Measurements from ENCODE around the gene RASGRF1. TPM values are rescaled to one million over a fixed set of nuclear protein-coding genes. Genes with fewer than 3 reads are reported as not detected.

Gene RASGRF1
- polyA plus RNA-seq, 1 donor (not counting 4 experiments of a cell fraction or from before 2014, with no cell fraction given) = 0.08 TPM

GRCh38 chr15:79032656-79033055 lies 57.9 kb downstream of the RASGRF1 start:
- H3K27ac ChIP-seq (ENCODE audit: control insufficient read depth, insufficient read depth, low read length) = no peak overlapping the region
- H3K9me1 ChIP-seq (ENCODE audit: control insufficient read depth, extremely low read depth, insufficient read depth, low read length) = no peaks in the 10 kb centered on the region
- peaks cover 12% of the 10 kb centered on the region for H3K27me3 ChIP-seq (ENCODE audit: control insufficient read depth, extremely low read depth, insufficient read depth, low read length)
- no peak for TF ChIP-seq CTCF (optimal IDR thresholded peaks at IDR 0.05 in 1 of 3, IDR thresholded peaks at IDR 0.05 in 1 of 3, conservative IDR thresholded peaks at IDR 0.05 in 1 of 3; ENCODE audit: extremely low read depth in 1 of 3, insufficient read depth in 2 of 3, low read length in 3 of 3)
- TF ChIP-seq EZH2 (IDR thresholded peaks at IDR 0.05; ENCODE audit: low read length) = no peak
- no peaks in the 10 kb centered on the region for H3K36me3 ChIP-seq (ENCODE audit: control insufficient read depth in 2 of 2, extremely low read depth in 1 of 2, insufficient read depth in 2 of 2, low read length in 2 of 2)
- no peak for DNase-seq (ENCODE audit: low read depth, low spot score)
- peaks cover 3% of the 10 kb centered on the region for H3K4me1 ChIP-seq (ENCODE audit: control insufficient read depth, extremely low read depth, insufficient read depth, low read length)
- no peak overlapping the region for H3K9ac ChIP-seq (ENCODE audit: control insufficient read depth, extremely low read depth, insufficient read depth, low read length)
- H3K79me2 ChIP-seq (ENCODE audit: control insufficient read depth, insufficient read depth, low read length) = no peaks in the 10 kb centered on the region
- no peak overlapping the region for H3K4me3 ChIP-seq (ENCODE audit: control insufficient read depth in 2 of 3, extremely low read depth in 1 of 3, insufficient read depth in 2 of 3, low read depth in 1 of 3, low read length in 3 of 3)
- H3K9me3 ChIP-seq (ENCODE audit: control insufficient read depth, low read depth, low read length) = no peaks in the 10 kb centered on the region
- no peaks in the 10 kb centered on the region for H4K20me1 ChIP-seq (ENCODE audit: control insufficient read depth, extremely low read depth, insufficient read depth, low read length)
- H2AFZ ChIP-seq (ENCODE audit: control insufficient read depth, low read length) = no peak overlapping the region
- dilution Hi-C loops (cut with MboI; ENCODE audit: extremely low pct_ligation_motif_present, low sequenced_read_pairs) = loop anchor here (25.0 kb wide), 1 partner anchor 155 kb away; no protein-coding TSS in a partner anchor
- no peak overlapping the region for H3K4me2 ChIP-seq (ENCODE audit: control insufficient read depth, extremely low read depth, insufficient read depth, low read depth, low read length)
- FAIRE-seq = no peak

GRCh38 chr15:79031821-79032220 lies 58.8 kb downstream of the RASGRF1 start:
- TF ChIP-seq EZH2 (IDR thresholded peaks at IDR 0.05; ENCODE audit: low read length) (no peak), CTCF (optimal IDR thresholded peaks at IDR 0.05 in 1 of 3, IDR thresholded peaks at IDR 0.05 in 1 of 3, conservative IDR thresholded peaks at IDR 0.05 in 1 of 3; ENCODE audit: extremely low read depth in 1 of 3, insufficient read depth in 2 of 3, low read length in 3 of 3) (no peak)
- Histone ChIP-seq H3K36me3 (ENCODE audit: control insufficient read depth in 2 of 2, extremely low read depth in 1 of 2, insufficient read depth in 2 of 2, low read length in 2 of 2) (no peaks in the 10 kb centered on the region), H3K9ac (ENCODE audit: control insufficient read depth, extremely low read depth, insufficient read depth, low read length) (no peak overlapping the region), H3K27ac (ENCODE audit: control insufficient read depth, insufficient read depth, low read length) (no peak overlapping the region), H4K20me1 (ENCODE audit: control insufficient read depth, extremely low read depth, insufficient read depth, low read length) (no peaks in the 10 kb centered on the region), H3K9me1 (ENCODE audit: control insufficient read depth, extremely low read depth, insufficient read depth, low read length) (no peaks in the 10 kb centered on the region), H3K9me3 (ENCODE audit: control insufficient read depth, low read depth, low read length) (no peaks in the 10 kb centered on the region), H3K4me2 (ENCODE audit: control insufficient read depth, extremely low read depth, insufficient read depth, low read depth, low read length) (no peak overlapping the region), H3K79me2 (ENCODE audit: control insufficient read depth, insufficient read depth, low read length) (no peaks in the 10 kb centered on the region), H3K4me1 (ENCODE audit: control insufficient read depth, extremely low read depth, insufficient read depth, low read length) (peaks cover 10% of the 10 kb centered on the region), H2AFZ (ENCODE audit: control insufficient read depth, low read length) (no peak overlapping the region), H3K4me3 (ENCODE audit: control insufficient read depth in 2 of 3, extremely low read depth in 1 of 3, insufficient read depth in 2 of 3, low read depth in 1 of 3, low read length in 3 of 3) (no peak overlapping the region), H3K27me3 (ENCODE audit: control insufficient read depth, extremely low read depth, insufficient read depth, low read length) (peaks cover 12% of the 10 kb centered on the region)
- FAIRE-seq = no peak
- dilution Hi-C loops (cut with MboI; ENCODE audit: extremely low pct_ligation_motif_present, low sequenced_read_pairs) = loop anchor here (25.0 kb wide), 1 partner anchor 155 kb away; no protein-coding TSS in a partner anchor
- no peak for DNase-seq (ENCODE audit: low read depth, low spot score)
